Liver (tissue), 9 donors: ENCODE measurements around the gene MCL1. TPM values are rescaled to one million over a fixed set of nuclear protein-coding genes. Genes with fewer than 3 reads are reported as not detected.

ENCODE experiments used
- DNase-seq: peaks from one replicate; pipeline ENCODE4 v3.0.0-alpha.2; 2017; ENCODE audit warnings: low spot score
- H3K27ac ChIP-seq, 2 donors: one replicate each; pipeline ENCODE4 v1.7.0; 2013; ENCODE audit warnings: inconsistent platforms in 2 of 2, low read length in 2 of 2, control low read depth in 1 of 2, low read depth in 1 of 2, mild to moderate bottlenecking in 1 of 2
- H3K27me3 ChIP-seq, 4 donors: one replicate each; pipeline versions ENCODE4 v1.6.1 to v1.7.0; 2013; ENCODE audit warnings: low read length in 3 of 4, inconsistent platforms in 1 of 4, mild to moderate bottlenecking in 1 of 4, moderate library complexity in 1 of 4; ENCODE audit not compliant: control insufficient read depth in 4 of 4, insufficient read depth in 4 of 4
- H3K36me3 ChIP-seq, 4 donors: one replicate each; pipeline versions ENCODE4 v1.6.1 to v1.7.0; 2013; ENCODE audit warnings: low read length in 3 of 4, mild to moderate bottlenecking in 3 of 4, low read depth in 1 of 4, moderate library complexity in 1 of 4; ENCODE audit not compliant: control insufficient read depth in 4 of 4, insufficient read depth in 3 of 4
- H3K4me1 ChIP-seq, 4 donors: one replicate each; pipeline versions ENCODE4 v1.6.1 to v1.7.0; 2013; ENCODE audit warnings: low read length in 3 of 4, mild to moderate bottlenecking in 3 of 4, moderate library complexity in 1 of 4; ENCODE audit not compliant: control insufficient read depth in 4 of 4, insufficient read depth in 4 of 4
- H3K4me3 ChIP-seq, 3 donors: one replicate each; pipeline versions ENCODE4 v1.6.1 to v1.7.0; 2013; ENCODE audit warnings: low read length in 3 of 3, control low read depth in 1 of 3, low read depth in 1 of 3, mild to moderate bottlenecking in 1 of 3
- H3K9ac ChIP-seq, 2 donors: one replicate each; pipeline ENCODE4 v1.7.0; 2013; ENCODE audit warnings: low read length in 2 of 2, mild to moderate bottlenecking in 2 of 2, moderate library complexity in 2 of 2, control low read depth in 1 of 2, low read depth in 1 of 2
- H3K9me3 ChIP-seq, 4 donors: one replicate each; pipeline versions ENCODE4 v1.6.1 to v1.7.0; 2013; ENCODE audit warnings: low read length in 3 of 4; ENCODE audit not compliant: control insufficient read depth in 4 of 4
- EGR1 ChIP-seq, 2 donors: IDR thresholded peaks; 2 replicates each; pipeline ENCODE4 v1.6.1; 2016 to 2018; ENCODE audit warnings: antibody characterized with exemption in 2 of 2, low read depth in 2 of 2
- FOXA1 ChIP-seq: IDR thresholded peaks from 2 replicates; pipeline ENCODE4 v1.6.1; 2016; ENCODE audit warnings: antibody characterized with exemption
- FOXA2 ChIP-seq: IDR thresholded peaks from 2 replicates; pipeline ENCODE4 v1.6.1; 2016; ENCODE audit warnings: antibody characterized with exemption
- GABPA ChIP-seq, 2 donors: IDR thresholded peaks in 1 of 2; conservative IDR thresholded peaks in 1 of 2; 2 replicates each; pipeline ENCODE4 v1.6.1; 2016; ENCODE audit warnings: antibody characterized with exemption in 2 of 2, mild to moderate bottlenecking in 1 of 2, moderate library complexity in 1 of 2
- HNF4A ChIP-seq, 2 donors: conservative IDR thresholded peaks; 2 replicates each; pipeline ENCODE4 v1.6.1; 2016; ENCODE audit warnings: antibody characterized with exemption in 2 of 2, mild to moderate bottlenecking in 2 of 2
- HNF4G ChIP-seq: IDR thresholded peaks from 2 replicates; pipeline ENCODE4 v1.6.1; 2016; ENCODE audit warnings: antibody characterized with exemption
- JUND ChIP-seq, 2 donors: IDR thresholded peaks; 2 replicates each; pipeline ENCODE4 v1.6.1; 2016; ENCODE audit warnings: antibody characterized with exemption in 2 of 2
- NR2F2 ChIP-seq: IDR thresholded peaks from 2 replicates; pipeline ENCODE4 v1.6.1; 2016; ENCODE audit warnings: antibody characterized with exemption
- RAD21 ChIP-seq, 2 donors: IDR thresholded peaks; 2 replicates each; pipeline ENCODE4 v1.6.1; 2016; ENCODE audit warnings: antibody characterized with exemption in 2 of 2, mild to moderate bottlenecking in 2 of 2
- RXRA ChIP-seq, 2 donors: IDR thresholded peaks; 2 replicates each; pipeline ENCODE4 v1.6.1; 2017 to 2018; ENCODE audit warnings: antibody characterized with exemption in 2 of 2, mild to moderate bottlenecking in 1 of 2
- SP1 ChIP-seq: IDR thresholded peaks from 2 replicates; pipeline ENCODE4 v1.6.1; 2018; ENCODE audit warnings: antibody characterized with exemption, mild to moderate bottlenecking
- TAF1 ChIP-seq: conservative IDR thresholded peaks from 2 replicates; pipeline ENCODE4 v1.6.1; 2016; ENCODE audit warnings: antibody characterized with exemption, mild to moderate bottlenecking
- YY1 ChIP-seq: IDR thresholded peaks from 2 replicates; pipeline ENCODE4 v1.6.1; 2016; ENCODE audit warnings: antibody characterized with exemption, mild to moderate bottlenecking
- WGBS: extraction: QIAGEN DNeasy Blood & Tissue Kit; methylation state at CpG from one replicate; pipeline ENCODE4 v1.1.7; 2013; 5-methylcytosine and 5-hydroxymethylcytosine counted together
- polyA plus RNA-seq, 2 donors: library from polyadenylated mRNA; stranded (reverse) in 1 of 2; unstranded in 1 of 2; fragments of 200-250 nt in 1 of 2; fragments of >200 nt in 1 of 2; fragmentation: Nextera tagmentation in 1 of 2; extraction: Ambion mirVana in 1 of 2; gene quantifications; one replicate each; pipeline versions ENCODE4 v1.2.1 to v1.2.3, GENCODE V29; 2013 to 2015
- total RNA-seq, 2 donors: library from RNA; depleted of rRNA; stranded (reverse); fragments of >200 nt; gene quantifications; one replicate each; pipeline ENCODE4 v1.2.3, GENCODE V29; 2014
- TF ChIP-seq, protein P1 (sequence below): IDR thresholded peaks from 2 replicates; pipeline ENCODE4 v1.6.1; 2016; ENCODE audit warnings: antibody characterized with exemption
- TF ChIP-seq, protein P2 (sequence below): IDR thresholded peaks from 2 replicates; pipeline ENCODE4 v1.6.1; 2016; ENCODE audit warnings: antibody characterized with exemption
- TF ChIP-seq, protein P3 (sequence below): IDR thresholded peaks from 2 replicates; pipeline ENCODE4 v1.6.1; 2016; ENCODE audit warnings: antibody characterized with exemption, mild to moderate bottlenecking
- TF ChIP-seq, protein P4 (sequence below): fragments of 150-350 bp; IDR thresholded peaks from 2 replicates; pipeline ENCODE4 v1.5.1; 2017; ENCODE audit warnings: improper control_type of control experiment, low read depth, low read length; ENCODE audit not compliant: missing input control
- TF ChIP-seq, protein P5 (sequence below): IDR thresholded peaks from 2 replicates; pipeline ENCODE4 v1.6.1; 2016; ENCODE audit warnings: antibody characterized with exemption
- donor health status: healthy.
- donor health status: healthy.
- donor health status: healthy.
- donor health status: healthy.
- donor health status: healthy.

The MCL1 gene
- total RNA-seq (100 to 1,000 TPM in 1 of 2 donors, 10 to 100 TPM in 1; 94.6 to 181 TPM), polyA plus RNA-seq (10 to 100 TPM; 23.4 to 65.4 TPM)

DNA sequence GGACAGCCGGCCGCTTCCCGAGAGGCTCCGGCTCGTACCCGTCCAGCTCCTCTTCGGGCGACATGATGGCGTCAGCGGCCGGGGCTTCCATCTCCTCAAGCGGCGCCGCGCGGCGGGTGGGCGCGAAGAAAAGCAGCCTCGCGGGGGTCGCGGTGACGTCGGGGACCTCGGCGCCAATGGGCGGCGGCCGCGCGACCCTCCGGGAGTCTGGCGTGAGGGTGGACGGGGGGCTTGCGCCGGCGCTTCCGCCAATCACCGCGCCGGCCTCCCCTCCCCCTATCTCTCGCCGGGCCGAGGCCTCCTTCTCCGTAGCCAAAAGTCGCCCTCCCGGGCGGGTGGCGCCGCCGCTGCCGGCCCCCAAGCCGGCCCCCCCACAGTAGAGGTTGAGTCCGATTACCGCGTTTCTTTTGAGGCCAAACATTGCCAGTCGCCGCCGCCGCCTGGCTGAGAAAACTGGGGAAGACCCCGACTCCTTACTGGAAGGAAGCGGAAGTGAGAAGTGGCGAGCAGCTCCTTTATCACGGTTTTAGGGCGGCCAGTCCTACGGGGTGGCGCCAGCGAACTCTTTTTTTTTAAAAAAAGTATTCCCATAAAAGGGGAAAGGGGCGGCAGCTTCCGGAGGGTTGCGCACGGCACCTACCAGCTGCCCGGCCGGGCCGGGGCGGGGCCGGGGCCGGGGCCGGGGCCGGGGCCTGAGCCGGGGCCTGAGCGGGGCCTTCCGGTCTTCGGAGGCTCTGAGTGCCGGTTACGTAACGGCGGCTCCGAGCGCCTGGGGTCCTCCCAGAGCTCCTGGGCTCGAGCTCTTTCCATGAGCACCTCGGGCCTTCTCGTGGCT is at the start of gene MCL1:
MCL1 (minus strand) TSS at position 501 of the 835 bp plus-strand sequence; CDS start at position 421, 80 bp downstream.
- Histone ChIP-seq H3K27me3 (no peaks in the 10 kb centered on the region), H3K27ac (peak within 1 kb of the TSS; percentile 96 to 99), H3K4me3 (peak within 1 kb of the TSS; percentile 78 to 100 (median 81)), H3K4me1 (peaks cover 5 to 27% (median 13%) of the 10 kb centered on the region in 4 donors), H3K36me3 (peaks cover 3 to 26% (median 18%) of the 10 kb centered on the region in 4 donors), H3K9ac (peak within 1 kb of the TSS; percentile 99 to 100), H3K9me3 (no peaks in the 10 kb centered on the region)
- TF ChIP-seq, protein P1, sequence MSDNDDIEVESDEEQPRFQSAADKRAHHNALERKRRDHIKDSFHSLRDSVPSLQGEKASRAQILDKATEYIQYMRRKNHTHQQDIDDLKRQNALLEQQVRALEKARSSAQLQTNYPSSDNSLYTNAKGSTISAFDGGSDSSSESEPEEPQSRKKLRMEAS, result peak; percentile 32
- TF ChIP-seq, protein P2, sequence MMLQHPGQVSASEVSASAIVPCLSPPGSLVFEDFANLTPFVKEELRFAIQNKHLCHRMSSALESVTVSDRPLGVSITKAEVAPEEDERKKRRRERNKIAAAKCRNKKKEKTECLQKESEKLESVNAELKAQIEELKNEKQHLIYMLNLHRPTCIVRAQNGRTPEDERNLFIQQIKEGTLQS, result peak; percentile 48
- TF ChIP-seq RAD21 (IDR thresholded peaks at IDR 0.05) (peak; percentile 28 to 35), HNF4G (no peak), YY1 (peak; percentile 54), SP1 (peak; percentile 74), JUND (IDR thresholded peaks at IDR 0.05) (no peak), EGR1 (IDR thresholded peaks at IDR 0.05; ENCODE audit: low read depth in 2 of 2) (peak; percentile 39 to 76), HNF4A (conservative IDR thresholded peaks at IDR 0.05) (peak in 1 of 2 donors; percentile 18), FOXA1 (no peak), FOXA2 (no peak), TAF1 (peak; percentile 99), GABPA (IDR thresholded peaks at IDR 0.05 in 1 of 2, conservative IDR thresholded peaks at IDR 0.05 in 1 of 2) (peak; percentile 63 to 80), NR2F2 (peak; percentile 52), RXRA (IDR thresholded peaks at IDR 0.05) (peak in 1 of 2 donors; percentile 58)
- TF ChIP-seq, protein P3, sequence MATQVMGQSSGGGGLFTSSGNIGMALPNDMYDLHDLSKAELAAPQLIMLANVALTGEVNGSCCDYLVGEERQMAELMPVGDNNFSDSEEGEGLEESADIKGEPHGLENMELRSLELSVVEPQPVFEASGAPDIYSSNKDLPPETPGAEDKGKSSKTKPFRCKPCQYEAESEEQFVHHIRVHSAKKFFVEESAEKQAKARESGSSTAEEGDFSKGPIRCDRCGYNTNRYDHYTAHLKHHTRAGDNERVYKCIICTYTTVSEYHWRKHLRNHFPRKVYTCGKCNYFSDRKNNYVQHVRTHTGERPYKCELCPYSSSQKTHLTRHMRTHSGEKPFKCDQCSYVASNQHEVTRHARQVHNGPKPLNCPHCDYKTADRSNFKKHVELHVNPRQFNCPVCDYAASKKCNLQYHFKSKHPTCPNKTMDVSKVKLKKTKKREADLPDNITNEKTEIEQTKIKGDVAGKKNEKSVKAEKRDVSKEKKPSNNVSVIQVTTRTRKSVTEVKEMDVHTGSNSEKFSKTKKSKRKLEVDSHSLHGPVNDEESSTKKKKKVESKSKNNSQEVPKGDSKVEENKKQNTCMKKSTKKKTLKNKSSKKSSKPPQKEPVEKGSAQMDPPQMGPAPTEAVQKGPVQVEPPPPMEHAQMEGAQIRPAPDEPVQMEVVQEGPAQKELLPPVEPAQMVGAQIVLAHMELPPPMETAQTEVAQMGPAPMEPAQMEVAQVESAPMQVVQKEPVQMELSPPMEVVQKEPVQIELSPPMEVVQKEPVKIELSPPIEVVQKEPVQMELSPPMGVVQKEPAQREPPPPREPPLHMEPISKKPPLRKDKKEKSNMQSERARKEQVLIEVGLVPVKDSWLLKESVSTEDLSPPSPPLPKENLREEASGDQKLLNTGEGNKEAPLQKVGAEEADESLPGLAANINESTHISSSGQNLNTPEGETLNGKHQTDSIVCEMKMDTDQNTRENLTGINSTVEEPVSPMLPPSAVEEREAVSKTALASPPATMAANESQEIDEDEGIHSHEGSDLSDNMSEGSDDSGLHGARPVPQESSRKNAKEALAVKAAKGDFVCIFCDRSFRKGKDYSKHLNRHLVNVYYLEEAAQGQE, result peak; percentile 96
- TF ChIP-seq, protein P4, sequence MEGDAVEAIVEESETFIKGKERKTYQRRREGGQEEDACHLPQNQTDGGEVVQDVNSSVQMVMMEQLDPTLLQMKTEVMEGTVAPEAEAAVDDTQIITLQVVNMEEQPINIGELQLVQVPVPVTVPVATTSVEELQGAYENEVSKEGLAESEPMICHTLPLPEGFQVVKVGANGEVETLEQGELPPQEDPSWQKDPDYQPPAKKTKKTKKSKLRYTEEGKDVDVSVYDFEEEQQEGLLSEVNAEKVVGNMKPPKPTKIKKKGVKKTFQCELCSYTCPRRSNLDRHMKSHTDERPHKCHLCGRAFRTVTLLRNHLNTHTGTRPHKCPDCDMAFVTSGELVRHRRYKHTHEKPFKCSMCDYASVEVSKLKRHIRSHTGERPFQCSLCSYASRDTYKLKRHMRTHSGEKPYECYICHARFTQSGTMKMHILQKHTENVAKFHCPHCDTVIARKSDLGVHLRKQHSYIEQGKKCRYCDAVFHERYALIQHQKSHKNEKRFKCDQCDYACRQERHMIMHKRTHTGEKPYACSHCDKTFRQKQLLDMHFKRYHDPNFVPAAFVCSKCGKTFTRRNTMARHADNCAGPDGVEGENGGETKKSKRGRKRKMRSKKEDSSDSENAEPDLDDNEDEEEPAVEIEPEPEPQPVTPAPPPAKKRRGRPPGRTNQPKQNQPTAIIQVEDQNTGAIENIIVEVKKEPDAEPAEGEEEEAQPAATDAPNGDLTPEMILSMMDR, result no peak
- TF ChIP-seq, protein P5, sequence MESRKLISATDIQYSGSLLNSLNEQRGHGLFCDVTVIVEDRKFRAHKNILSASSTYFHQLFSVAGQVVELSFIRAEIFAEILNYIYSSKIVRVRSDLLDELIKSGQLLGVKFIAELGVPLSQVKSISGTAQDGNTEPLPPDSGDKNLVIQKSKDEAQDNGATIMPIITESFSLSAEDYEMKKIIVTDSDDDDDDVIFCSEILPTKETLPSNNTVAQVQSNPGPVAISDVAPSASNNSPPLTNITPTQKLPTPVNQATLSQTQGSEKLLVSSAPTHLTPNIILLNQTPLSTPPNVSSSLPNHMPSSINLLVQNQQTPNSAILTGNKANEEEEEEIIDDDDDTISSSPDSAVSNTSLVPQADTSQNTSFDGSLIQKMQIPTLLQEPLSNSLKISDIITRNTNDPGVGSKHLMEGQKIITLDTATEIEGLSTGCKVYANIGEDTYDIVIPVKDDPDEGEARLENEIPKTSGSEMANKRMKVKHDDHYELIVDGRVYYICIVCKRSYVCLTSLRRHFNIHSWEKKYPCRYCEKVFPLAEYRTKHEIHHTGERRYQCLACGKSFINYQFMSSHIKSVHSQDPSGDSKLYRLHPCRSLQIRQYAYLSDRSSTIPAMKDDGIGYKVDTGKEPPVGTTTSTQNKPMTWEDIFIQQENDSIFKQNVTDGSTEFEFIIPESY, result peak; percentile 16
- under 1% methylated on average over 94 of the region's 94 CpGs for WGBS
- DNase-seq, result peak; percentile 89
